Lower leg skin (tissue), 4 donors: ENCODE measurements around the gene TSSK1B. TPM values are rescaled to one million over a fixed set of nuclear protein-coding genes. Genes with fewer than 3 reads are reported as not detected.

Experiments
- DNase-seq, 2 donors: peaks; one replicate each; pipeline ENCODE4 v3.0.0-alpha.2; 2019; ENCODE audit warnings: low spot score in 2 of 2
- H3K4me3 ChIP-seq: fragments of 200-600 bp; sonication (generic); 2 replicates; pipeline ENCODE4 v1.5.1; 2017; ENCODE audit warnings: mild to moderate bottlenecking, low read depth; ENCODE audit not compliant: poor library complexity, severe bottlenecking
- POLR2A ChIP-seq, 2 donors: fragments of 450-650 bp; IDR thresholded peaks; one replicate each; pipeline ENCODE4 v1.6.1; 2016 to 2017; ENCODE audit warnings: antibody characterized with exemption in 2 of 2, mild to moderate bottlenecking in 1 of 2, moderate library complexity in 1 of 2
- WGBS, 2 donors: methylation state at CpG; one replicate each; pipeline ENCODE4 v1.1.5; 2018; 5-methylcytosine and 5-hydroxymethylcytosine counted together
- intact Hi-C: fragments of 100-400 bp; cut with DNase I; formaldehyde crosslinking; loops from one replicate; pipeline ENCODE4 v1.15.0; 2023; ENCODE audit warnings: low total_unique reads
- total RNA-seq, 4 donors: library from RNA; depleted of rRNA; stranded (reverse); fragments of >200 nt; gene quantifications; one replicate each; pipeline ENCODE4 v1.1.0, GENCODE V29; 2016
- TF ChIP-seq, protein P1 (sequence below), 3 donors: fragments of 450-650 bp; IDR thresholded peaks; one replicate each; pipeline ENCODE4 v1.5.1; 2016; ENCODE audit warnings: antibody characterized with exemption in 3 of 3, mild to moderate bottlenecking in 3 of 3, moderate library complexity in 2 of 3

Gene TSSK1B
- total RNA-seq, 4 donors from 2014 or later: 0.11 to 0.54 (median 0.42) TPM; not detected in 1

DNA sequence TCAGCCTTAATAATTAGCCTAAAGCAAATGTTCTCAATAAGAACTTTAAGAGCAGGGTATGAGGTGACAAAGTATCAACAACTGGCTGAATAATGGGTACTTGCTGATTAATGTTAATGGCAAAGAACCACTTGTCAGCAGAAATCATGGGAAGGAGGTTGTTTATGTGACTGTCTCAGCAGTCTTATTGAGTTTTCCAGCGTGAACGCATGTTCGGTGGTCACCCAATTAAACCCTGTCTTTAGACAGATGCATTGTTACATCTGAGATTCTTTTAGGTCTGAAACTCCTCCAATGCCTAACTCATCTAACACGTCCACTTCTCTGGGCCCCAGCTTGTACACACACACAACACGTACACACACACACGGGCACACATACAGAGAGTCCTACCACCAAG lies 18.2 kb upstream of the TSSK1B start:
- DNase-seq: no peak
- TF ChIP-seq, protein P1, sequence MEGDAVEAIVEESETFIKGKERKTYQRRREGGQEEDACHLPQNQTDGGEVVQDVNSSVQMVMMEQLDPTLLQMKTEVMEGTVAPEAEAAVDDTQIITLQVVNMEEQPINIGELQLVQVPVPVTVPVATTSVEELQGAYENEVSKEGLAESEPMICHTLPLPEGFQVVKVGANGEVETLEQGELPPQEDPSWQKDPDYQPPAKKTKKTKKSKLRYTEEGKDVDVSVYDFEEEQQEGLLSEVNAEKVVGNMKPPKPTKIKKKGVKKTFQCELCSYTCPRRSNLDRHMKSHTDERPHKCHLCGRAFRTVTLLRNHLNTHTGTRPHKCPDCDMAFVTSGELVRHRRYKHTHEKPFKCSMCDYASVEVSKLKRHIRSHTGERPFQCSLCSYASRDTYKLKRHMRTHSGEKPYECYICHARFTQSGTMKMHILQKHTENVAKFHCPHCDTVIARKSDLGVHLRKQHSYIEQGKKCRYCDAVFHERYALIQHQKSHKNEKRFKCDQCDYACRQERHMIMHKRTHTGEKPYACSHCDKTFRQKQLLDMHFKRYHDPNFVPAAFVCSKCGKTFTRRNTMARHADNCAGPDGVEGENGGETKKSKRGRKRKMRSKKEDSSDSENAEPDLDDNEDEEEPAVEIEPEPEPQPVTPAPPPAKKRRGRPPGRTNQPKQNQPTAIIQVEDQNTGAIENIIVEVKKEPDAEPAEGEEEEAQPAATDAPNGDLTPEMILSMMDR (IDR thresholded peaks at IDR 0.05): no peak
- no peak for TF ChIP-seq POLR2A (IDR thresholded peaks at IDR 0.05)
- intact Hi-C loops: no loop called here
- 95 to 96% methylated on average over 6 of the region's 6 CpGs for WGBS, 2 donors
- H3K4me3 ChIP-seq: no peak overlapping the region

DNA sequence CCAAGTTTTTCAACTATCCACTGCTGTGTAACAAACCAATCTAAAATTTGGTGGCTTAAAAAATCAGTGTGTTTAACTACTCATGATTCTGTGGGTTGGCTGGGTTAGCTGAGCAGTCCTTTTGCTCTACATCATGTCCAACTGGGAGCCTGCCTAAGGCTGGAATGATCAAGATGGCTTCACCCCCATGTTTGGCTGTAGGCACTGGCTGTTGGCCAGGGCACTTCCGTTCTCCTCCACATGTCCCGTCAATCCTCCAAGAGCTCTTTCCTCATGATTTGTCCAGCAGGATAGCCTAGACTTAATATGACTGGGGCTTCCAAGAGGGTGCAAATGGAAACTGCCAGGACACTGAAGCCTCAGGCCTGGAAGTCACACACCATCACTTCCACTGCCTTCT lies 17.0 kb upstream of the TSSK1B start:
- no peak overlapping the region for H3K4me3 ChIP-seq
- intact Hi-C loops: no loop called here
- 37 to 62% methylated on average over 2 of the region's 2 CpGs for WGBS, 2 donors
- DNase-seq: no peak
- no peak for TF ChIP-seq POLR2A (IDR thresholded peaks at IDR 0.05)
- TF ChIP-seq, protein P1 (IDR thresholded peaks at IDR 0.05): no peak

DNA sequence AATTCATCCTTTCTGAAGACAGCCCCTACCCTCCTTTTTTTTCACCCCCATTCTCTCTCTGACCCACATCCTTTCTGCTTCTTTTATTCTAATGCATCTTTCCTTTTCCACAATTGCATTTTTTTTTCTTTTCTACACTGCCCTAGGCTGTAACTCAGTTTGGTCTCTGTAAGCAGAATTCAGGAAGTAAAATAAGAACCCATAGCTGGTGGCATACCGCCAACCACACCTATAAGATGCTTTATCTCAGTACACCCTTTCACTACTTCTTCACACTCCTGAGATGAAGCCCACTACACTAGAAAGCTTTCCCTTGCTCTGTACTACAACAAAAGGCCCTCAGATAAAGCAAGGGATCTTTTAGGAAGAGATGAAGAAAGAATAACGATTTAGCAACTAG lies 16.1 kb upstream of the TSSK1B start:
- intact Hi-C loops: no loop called here
- H3K4me3 ChIP-seq: no peak overlapping the region
- WGBS, 2 donors: 17 to 18% methylated on average over 2 of the region's 2 CpGs
- TF ChIP-seq, protein P1 (IDR thresholded peaks at IDR 0.05): no peak
- TF ChIP-seq POLR2A (IDR thresholded peaks at IDR 0.05): no peak
- DNase-seq: no peak

DNA sequence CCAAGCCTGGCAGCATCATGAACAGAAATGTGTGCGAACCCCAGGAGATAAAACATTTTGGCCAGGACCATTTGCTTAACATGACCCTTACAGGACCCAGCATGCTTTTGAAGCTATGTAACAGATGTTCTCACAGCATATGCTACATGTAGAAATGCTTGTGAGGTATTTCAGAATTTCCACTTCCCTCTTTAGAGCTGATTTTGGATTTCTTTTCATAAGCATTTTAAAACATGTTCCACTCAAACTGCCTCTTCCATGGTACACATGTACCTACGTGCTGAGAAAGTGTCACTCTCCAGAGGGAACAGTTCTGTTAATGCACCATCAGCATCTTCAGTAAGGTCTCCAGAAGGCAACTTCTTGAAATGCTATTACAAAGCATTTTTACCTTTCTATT lies 15.7 kb upstream of the TSSK1B start:
- no peak overlapping the region for H3K4me3 ChIP-seq
- no peak for DNase-seq
- 57 to 75% methylated on average over 2 of the region's 2 CpGs for WGBS, 2 donors
- intact Hi-C loops: no loop called here
- no peak for TF ChIP-seq POLR2A (IDR thresholded peaks at IDR 0.05)
- TF ChIP-seq, protein P1 (IDR thresholded peaks at IDR 0.05): no peak

DNA sequence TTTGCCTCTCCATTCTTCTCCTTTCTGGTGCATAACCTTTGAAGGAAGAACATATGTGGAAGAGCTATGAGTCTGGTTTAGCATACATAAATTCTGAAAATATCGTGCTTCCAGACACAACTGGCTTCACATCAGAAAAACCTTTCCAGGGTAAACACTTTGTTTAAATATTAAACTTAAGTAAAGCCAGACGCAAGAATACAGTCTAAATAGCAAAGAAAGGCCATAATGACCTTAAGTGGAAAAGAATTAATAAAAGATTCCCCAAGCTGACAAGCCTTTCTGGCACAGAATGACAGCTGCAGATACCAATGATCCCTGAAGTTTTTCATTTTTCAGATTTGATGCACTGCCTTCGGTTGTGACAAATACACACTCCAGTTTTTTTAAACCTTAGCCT lies 13.5 kb upstream of the TSSK1B start:
- 55 to 77% methylated on average over 3 of the region's 3 CpGs for WGBS, 2 donors

More for the DNA sequence above, 13.5 kb upstream of the TSSK1B start:
- intact Hi-C loops: no loop called here
- DNase-seq: no peak
- TF ChIP-seq POLR2A (IDR thresholded peaks at IDR 0.05): no peak
- TF ChIP-seq, protein P1 (IDR thresholded peaks at IDR 0.05): no peak
- no peak overlapping the region for H3K4me3 ChIP-seq
